ENCODE measurements around the gene MORN1. TPM values are rescaled to one million over a fixed set of nuclear protein-coding genes. Genes with fewer than 3 reads are reported as not detected.
"Not testable (repeated sequence)": the region's sequence is repeated elsewhere in the genome, so short reads cannot be mapped to it uniquely, and the experiment has no call there.

The MORN1 gene
- total RNA-seq, 1 experiment from 2014 or later: 5.6 TPM

DNA sequence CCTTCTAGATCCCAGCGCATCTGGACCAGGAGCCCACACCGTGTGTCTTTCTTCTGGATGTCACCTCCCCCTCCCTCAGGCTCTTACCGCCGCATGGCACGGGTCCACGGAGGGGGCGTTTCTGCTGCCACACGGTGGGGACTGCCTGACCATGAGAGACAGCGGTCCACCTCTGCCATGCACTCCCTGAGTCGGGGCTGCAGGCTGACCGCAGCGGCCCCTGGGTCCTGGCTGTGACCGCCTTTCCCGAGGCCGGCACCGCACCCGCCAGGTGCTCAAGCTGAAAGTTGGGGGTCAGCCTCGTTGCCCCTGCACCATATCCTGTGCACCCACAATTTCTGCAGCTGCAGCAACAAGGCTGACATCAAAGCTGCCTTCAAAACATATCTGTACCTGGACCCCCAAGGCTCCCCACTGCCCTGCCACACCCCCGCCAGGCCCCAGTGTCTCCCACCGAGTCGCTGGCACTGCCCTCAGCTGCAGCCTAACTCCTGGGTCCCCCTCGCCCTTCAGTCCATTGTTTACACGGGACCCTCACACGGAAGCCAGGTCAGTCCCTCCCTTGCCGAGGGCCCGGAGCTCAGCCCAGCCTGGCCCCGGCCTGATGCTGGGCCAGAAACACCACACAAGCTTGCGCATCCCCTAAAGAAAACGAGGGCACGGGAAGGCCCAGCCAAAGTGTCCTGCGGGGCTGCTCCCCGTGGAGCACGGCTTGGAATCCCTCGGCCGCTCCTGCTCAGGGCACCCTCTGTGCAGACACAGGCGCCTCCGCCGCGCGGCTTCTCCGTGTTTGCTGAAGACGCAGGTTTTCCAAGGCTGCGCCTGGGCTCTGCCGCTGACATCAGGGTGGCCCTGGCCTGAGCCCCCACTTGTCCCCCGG lies 51.9 kb downstream of the MORN1 start:
- no peak for DNase-seq (ENCODE audit: low read depth)

DNA sequence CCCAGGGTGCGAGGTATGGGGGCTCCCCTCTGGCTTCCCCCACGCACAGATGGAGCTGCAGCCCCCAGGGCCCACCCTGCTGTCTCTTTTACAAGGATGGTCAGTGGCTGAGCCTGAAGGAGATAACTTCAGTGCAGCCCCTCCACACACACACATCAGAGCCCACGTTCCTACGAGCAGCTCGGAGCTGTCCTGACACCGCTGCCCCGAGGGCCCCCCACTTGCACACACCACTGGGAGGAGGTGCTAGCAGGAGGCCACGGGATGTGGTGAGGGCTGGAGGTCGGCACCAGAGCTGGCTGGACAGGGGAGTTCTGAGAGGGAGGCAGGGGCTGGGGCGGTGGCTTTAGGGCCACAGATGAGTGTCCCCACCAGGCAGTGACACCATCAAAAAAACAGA lies 53.9 kb downstream of the MORN1 start:
- DNase-seq (ENCODE audit: low read depth): no peak

DNA sequence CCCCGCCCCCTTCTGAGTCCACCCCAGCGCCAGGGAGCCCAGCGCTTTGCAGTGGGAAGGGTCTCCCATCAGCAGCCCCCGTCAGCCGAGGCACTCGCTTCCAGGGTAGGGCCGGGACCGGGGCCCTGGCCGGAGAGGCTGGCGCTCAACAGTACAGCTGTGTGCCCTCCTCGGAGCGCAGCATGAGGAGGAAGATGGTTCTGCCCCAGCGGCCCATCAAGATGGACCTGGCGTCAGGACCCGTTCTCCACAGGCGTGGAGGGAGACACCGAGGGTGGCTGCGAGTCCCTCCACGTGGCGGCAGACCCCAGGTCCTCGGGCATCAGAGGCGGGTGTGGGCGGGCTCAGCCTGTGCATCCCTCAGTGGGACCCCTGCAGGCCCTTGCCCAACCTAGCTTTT lies 54.3 kb downstream of the MORN1 start:
- no peak for DNase-seq (ENCODE audit: low read depth)

DNA sequence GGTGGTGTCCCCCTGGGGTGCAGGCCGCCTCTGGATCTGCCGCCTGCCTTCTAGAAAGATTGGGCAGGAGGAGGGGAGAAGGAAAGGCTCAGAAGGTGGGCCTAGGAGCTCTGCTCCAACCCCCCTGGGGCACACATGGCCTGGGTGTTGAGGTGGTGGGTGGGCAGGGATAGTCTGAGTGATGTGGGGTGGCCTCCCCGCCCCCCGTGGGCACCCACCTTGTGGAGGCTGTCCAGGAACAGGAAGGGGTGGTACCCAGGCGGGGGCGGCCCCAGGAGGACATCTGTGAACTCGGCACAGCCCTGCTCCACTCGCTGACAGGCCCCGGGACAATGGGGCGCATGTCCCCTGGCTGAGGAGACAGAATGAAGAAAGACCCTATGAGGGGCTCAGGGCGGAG lies 54.9 kb downstream of the MORN1 start:
- DNase-seq (ENCODE audit: low read depth): no peak

DNA sequence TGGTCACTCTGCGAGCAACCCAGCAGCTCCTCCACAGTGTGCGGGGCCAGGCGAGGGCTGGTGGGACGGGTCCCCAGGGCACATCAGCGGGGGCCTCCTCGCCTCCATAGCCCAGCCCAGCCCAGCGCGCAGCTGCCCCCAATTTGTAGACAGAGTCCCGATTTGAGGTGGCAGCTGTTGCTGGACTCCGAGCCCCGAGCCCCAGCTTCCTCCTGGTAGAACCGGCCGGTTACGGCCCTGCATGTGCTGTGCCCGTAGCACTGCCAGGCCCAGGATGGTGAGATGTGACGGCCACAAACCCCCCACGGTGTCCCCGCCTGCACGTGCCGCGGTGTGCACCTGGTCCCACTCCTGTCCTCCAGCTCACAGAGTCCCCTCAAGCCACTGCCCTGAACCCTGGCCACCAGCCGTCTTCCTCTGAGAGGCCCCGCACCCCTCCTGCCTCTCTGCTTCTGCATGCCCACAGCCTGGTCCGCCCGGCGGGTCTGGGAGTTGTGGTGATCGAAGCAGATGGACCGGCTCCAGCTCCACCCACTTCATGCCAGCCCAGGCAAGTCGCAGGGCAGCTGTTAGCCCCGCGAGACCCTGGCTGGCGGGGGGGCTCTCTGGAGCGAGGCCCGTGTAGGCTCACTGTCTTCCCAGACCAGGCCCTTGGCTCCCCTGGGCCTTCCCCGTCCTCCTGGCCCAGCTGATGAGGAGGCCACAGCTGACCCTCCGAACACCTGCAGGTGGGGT lies 55.5 kb downstream of the MORN1 start:
- no peak for DNase-seq (ENCODE audit: low read depth)

DNA sequence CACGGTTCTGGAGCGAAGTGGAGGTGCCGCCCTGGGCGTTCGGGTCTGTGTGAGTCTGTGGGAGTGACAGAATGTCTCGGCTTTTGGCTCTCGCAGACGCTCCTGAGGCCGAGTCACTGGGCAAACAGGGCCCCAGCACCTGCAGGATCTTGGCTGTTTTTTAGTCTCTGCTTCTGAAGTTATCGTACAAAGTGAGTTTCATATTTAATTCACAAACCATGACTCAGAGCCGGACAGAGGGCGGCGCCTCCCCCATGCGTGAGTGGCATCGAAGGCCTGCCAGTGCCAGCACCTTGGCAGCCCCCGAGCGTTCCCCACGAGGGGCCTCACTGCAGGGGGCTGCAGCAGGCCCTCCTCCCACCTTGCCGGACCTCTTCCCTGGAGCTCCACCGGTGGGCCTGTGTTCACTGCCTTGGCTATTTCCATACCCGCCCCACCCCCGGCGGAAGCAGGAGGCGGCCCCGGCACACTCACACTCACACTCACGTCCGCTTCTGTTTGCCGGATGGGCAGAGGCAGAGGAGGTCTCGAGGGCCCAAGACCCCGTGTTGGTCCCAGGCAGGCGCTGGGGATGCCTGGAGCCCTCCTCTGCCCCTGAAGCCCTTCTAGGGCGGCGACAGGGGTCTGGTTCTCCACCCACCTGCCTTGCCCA lies 56.3 kb downstream of the MORN1 start:
- no peak for DNase-seq (ENCODE audit: low read depth)

DNA sequence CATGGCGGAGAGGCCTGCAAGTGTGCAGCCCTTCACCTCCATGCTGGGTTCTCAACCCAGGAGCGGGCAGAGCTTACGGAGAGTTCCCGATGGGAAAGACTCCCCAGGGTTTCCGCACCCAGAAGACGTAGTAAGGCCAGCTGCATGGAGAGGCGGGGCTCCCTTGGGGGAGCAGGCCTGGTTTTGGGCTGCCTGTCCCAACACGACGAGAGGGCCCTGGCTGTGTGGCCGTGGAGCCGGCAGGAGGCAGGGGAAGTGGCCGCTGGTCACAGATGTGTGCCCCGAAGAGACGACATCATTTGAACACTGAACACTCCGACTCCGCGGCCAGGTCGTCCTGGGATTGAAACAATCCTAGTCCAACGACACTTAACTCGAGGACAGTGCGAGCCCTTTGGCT lies 57.0 kb downstream of the MORN1 start:
- no peak for DNase-seq (ENCODE audit: low read depth)

DNA sequence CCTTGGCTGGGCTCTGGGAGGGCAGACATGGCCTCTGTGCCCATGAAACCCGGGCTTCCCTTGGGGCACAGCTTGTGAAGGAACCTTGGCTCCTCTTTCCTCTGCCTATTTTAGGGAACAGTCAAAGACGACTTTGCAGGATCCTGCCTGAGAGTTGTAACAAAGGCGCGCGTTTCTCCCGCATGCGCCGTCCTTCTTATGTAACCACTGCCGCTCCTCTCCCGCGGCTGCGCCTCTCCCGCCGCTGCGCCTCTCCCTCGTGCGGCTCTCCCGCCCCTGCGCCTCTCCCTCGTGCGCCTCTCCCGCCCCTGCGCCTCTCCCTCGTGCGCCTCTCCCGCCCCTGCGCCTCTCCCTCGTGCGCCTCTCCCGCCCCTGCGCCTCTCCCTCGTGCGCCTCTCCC lies 59.8 kb downstream of the MORN1 start:
- DNase-seq (ENCODE audit: low read depth): not testable (repeated sequence)

DNA sequence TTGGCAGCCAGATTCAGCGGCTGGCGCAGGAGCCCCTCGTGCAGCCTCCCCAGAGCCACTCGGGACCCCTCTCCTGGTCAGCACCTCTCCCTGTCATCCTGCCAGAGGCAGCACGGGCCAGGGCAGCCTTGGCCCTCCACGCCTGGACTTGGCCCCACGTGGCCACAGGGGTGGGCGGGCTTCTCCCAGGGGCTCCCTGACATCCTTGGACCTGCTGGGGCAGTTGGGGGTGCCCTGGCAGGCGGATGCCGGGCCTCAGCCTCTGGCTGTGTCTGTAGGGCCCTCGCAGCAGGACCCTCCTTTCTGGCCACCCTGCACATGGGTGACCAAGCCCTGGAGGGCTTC lies 60.2 kb downstream of the MORN1 start:
- no peak for DNase-seq (ENCODE audit: low read depth)

DNA sequence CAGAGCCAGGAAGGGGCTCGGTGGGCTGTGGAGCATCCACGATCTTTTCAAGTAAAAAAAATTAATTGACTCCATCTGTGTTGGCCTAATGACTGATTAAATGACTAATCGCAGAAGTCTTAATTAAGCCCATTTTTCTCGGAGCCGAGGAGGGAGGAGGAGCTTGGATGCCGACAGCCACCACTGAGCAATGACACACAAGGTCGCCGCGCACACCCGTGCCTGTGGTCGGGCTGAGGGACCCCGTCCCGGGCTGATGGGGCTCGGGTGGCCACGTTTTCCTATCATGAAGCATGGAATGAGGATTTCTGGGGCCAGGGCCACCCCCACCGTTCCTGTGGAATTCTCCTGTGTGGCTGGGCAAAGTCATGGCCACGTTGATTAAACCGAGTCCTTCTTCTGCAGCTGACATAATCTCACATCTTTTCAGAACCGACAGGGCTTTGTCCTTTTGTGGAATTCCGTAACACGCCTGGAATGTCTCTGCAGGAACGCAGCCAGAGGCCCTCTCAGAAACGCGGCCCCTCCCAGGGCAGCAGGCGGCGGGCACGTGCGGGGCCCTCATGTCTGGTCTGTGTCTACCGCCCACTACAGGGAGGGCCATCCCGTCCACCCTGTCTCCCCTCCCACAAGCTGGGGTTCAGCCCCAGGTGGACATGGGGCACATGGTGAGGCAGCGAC lies 60.7 kb downstream of the MORN1 start:
- DNase-seq (ENCODE audit: low read depth): peak; percentile 36

DNA sequence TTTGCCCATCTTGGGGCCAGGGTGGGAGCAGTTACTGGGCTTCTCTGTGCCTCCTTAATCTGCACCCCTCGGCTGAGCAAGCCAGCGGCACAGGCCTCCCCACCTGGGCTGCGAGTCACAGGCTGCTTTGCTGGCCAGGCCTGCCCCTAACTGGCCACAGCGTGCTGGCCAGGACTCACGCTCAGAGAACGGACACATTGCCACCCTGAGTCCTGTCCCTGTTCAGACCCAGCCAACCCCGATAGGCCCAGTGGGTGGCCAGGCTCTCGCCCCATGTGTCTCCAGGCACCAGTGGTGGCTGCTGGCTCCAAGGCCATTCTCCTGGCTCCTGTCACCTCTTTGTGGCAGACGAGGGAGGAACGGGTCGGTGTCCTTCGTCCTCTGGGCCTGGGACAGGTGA lies 61.3 kb downstream of the MORN1 start:
- DNase-seq (ENCODE audit: low read depth): no peak

DNA sequence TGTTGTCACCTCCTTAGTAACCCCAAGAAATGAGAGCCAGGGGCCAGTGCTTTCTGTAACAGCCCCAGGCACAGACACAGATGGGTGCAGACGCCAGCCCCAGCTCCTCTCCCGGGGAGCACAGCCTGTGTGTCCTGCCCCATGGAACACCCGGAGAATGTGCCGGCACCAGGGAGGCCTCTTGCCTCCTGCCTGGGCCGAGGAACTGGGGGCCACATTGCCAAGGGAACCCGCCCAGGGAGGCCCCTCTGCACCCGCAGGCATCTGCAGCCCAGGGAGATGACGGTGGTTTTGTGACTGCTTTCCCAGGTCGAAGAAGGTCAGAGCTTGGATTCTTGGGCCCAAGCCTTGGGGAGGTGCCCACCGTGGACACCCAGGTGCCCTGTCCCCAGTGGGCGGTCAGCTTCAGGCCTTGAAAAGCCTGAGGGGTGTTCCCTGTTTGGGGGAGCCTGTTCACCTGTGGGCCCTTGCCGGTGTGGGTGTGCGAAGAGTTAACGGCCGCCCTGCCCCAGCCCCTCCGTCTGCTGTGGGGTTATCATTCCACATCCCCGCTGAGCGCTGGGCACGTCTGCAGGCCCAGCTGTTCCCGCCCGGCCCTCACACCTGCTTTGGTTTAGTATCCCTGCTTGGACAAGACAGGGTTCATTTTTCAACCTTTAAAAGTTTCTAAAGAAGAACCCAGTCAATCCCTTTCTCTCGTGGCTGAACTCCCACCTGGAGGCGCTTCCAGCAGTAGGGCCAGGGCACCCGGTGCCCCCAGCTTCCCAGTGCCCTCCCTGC lies 62.5 kb downstream of the MORN1 start:
- no peak for DNase-seq (ENCODE audit: low read depth)

DNA sequence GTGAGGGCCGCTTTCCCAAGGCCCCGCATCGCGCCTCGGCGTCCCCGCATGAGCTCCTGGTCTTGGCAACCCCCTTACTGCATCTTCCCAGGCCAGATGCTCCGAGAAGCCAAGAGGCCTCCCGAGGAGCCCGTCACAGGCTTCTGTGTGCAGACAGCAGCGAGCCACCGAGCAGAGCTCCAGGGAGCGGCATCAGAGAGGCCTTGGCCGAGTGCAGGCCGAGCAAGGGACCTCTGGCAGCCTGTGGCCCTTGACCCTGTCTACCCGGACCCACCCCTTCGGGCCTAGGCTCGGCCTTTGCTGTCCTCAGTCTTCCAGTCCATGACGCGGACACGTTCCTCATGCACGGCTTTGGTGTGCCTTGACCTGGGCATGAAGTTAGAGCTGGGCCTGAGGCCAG lies 63.5 kb downstream of the MORN1 start:
- DNase-seq (ENCODE audit: low read depth): no peak

DNA sequence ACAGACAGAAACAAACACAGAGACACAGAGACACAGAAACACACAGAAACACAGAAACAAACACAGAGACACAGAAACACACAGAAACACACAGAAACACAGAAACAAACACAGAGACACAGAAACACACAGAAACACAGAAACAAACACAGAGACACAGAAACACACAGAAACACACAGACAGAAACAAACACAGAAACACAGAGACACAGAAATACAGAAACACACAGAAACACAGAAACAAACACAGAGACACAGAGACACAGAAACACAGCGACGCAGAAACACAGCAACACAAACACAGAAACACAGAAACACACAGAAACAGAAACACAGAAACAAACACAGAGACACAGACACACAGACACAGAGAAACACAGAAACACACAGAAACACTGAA lies 64.2 kb downstream of the MORN1 start:
- not testable (repeated sequence) for DNase-seq (ENCODE audit: low read depth)

DNA sequence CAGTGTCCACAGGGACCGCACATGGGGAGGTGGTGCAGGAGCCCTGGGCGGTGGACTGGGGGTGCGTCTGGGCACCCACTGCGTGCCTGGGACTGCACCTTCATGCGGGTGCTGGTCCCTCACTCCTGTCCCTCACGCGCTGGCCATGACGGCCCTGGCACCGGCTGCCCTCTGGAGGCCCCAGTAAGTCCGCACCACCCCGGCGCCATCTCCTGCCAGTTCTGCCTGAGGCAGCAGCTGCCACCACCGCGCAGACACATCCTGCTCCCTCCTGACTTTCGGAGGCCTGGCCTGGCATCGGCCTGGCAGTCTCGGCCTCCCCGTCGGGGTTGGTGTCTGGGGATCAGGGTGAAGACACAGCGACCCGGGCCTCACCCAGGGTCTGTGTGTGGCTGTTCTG lies 64.8 kb downstream of the MORN1 start:
- no peak for DNase-seq (ENCODE audit: low read depth)

DNA sequence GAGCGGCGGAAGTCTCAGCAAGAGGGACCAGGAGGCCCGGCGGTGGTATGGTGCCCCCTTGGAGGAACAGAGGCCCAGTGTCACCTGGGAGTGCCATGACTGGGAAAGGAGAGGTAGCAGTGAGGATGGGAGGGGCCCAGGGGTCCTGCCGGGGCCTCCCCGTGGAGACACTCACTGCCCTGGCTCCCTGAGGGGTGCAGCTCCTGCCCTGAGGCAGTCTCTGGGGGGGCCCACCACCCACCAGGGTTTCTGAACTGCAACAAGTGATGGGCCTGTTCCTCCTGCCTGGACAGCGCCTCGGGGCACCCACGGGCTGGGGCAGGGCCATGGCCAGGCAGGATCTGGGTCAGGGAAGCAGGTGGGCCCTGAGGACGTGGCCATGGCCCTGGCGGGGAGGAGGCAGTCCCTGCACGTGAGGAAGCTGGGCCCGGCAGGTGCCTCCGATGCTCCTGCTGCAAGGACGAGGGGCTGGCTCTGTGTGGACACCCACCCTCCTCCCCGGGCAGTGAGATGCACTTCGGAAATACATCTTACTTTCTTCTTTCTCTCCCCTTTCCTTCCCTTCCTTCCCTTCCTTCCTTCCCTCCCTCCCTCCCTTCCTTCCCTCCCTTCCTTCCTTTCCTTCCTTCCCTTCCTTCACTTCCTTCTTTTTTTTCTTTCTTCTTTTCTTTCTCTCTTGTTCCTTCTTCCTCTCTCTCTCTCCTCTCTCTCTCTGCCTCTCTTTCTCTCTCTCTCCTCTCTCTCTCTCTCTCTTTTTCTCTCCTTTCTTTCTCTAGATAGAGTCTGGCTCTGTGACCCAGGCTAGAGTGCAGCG lies 66.6 kb downstream of the MORN1 start:
- DNase-seq (ENCODE audit: low read depth): no peak

DNA sequence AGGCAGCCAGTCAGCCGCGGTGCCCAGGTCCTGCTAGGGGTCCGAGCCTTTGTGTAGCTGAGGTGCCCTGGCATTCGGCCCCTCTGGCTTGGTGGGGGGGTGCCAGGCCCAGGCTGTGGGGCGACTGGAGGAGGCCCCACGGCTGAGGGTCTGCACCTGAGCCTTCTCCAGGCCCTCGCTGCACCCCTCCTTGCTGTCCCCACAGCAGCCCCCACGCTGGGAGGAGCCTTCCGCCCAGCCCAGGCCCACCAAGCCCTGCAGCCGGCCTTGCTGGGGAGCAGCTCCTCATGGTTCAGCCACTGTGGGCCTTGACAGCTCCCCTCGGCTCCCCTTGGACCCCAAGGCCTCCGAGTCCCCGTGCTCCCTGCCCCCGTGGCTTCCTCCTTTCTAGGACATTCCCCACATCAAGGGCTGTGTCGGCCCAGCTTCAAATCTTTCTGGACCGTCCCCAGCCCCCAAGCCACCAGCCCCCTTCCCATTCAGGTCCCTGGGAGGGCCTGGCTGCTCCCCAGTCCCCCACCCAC lies 67.8 kb downstream of the MORN1 start:
- no peak for DNase-seq (ENCODE audit: low read depth)

DNA sequence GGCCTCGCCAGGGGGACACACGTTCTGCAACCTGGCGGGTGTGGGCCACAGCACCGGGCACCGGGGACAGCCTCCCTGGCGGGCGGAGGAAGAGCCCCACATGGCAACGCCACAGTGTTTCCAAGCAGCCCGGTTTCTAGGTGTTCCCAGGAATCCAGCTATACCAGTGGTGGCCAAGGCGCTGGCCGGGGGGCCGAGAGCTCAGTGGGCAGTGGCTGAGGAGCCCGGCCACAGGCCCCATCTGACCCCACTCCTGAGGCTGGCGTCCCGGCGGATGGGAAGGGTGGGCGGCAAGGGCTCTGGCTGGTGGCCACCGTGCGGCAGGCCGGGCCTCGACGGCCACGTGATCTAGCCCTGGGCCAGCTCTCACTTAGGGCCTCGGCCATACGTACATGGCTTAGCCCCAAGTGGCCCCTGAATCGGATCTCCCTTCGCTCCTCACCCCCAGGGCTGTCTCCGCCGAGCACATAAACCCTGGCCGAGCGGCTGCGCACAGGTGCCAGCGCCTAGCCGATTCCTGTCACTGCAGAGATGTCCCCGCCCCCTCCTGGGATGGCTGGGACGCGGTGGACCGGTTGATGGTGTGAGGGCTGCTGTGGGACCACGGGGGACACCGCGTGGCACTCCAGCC lies 68.7 kb downstream of the MORN1 start:
- no peak for DNase-seq (ENCODE audit: low read depth)

DNA sequence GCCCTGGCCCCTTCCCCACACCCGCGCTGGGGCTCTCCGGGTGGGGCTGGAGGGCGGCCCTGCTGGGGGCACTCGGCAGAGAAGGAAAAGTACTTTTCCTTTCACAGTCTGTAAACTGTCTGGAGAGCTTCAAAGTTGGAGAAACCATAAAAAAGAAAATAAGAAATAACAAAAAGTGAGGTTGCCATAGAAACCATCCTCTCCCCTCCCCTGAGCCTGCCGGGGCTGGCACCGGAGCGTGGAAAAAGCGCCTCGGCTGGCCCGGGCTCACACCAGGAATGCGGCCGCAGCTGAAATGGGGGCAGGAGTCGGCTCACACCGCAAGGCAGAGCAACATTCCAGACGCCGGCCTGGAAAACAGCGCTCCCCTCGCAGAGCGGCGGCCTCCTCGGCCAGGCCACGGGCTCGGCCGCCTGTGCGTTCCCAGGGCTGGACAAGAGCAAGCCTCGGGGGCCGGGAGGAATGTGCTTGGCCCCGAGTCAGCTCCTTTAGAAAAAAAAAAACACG lies 69.2 kb downstream of the MORN1 start:
- DNase-seq (ENCODE audit: low read depth): peak; percentile 31
